ENCODE measurements around the gene SORCS2. TPM values are rescaled to one million over a fixed set of nuclear protein-coding genes. Genes with fewer than 3 reads are reported as not detected.

Gene SORCS2
- total RNA-seq, 2 donors from 2014 or later: 0.05 to 0.07 TPM

DNA sequence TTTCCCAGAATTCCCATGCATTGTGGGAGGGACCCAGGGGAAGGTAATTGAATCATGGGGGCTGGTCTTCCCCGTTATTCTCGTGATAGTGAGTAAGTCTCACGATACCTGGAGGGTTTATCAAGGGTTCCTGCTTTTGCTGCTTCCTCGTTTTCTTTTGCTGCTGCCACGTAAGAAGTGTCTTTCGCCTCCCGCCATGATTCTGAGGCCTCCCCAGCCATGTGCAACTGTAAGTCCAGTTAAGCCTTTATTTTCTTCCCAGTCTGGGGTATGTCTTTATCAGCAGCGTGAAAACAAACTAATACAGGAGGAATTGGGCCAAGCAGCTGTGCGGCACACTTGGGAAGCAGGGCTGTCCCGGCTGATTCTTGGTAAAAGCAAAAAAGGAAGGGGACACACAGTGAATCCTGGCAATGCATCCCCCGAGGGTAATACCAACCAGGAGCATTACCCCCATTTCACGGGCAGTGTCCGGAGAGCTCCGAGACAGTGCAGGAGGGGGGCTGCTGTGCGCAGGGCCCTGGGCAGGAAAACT is 561.7 kb downstream of the SORCS2 start:
- no peak overlapping the region for H3K4me3 Mint-ChIP-seq
- no peak for DNase-seq
- H3K36me3 Mint-ChIP-seq (ENCODE audit: insufficient read depth in 2 of 2): no peaks in the 10 kb centered on the region
- H3K4me1 Mint-ChIP-seq (ENCODE audit: low read depth): peaks cover 16% of the 10 kb centered on the region
- ATAC-seq (replicated peaks in 1 of 2): no peak
- no peak overlapping the region for H3K27ac Mint-ChIP-seq
- H3K9me3 Mint-ChIP-seq: no peaks in the 10 kb centered on the region
- no peaks in the 10 kb centered on the region for H3K27me3 Mint-ChIP-seq (ENCODE audit: low read depth)

GRCh38 chr4:7754565-7755262 is 562.4 kb downstream of the SORCS2 start:
- no peak overlapping the region for H3K27ac Mint-ChIP-seq
- no peaks in the 10 kb centered on the region for H3K27me3 Mint-ChIP-seq (ENCODE audit: low read depth)
- H3K9me3 Mint-ChIP-seq: no peaks in the 10 kb centered on the region
- H3K4me1 Mint-ChIP-seq (ENCODE audit: low read depth): peaks cover 10% of the 10 kb centered on the region
- no peak for DNase-seq
- no peak for ATAC-seq (replicated peaks in 1 of 2)
- H3K4me3 Mint-ChIP-seq: no peak overlapping the region
- no peaks in the 10 kb centered on the region for H3K36me3 Mint-ChIP-seq (ENCODE audit: insufficient read depth in 2 of 2)

DNA sequence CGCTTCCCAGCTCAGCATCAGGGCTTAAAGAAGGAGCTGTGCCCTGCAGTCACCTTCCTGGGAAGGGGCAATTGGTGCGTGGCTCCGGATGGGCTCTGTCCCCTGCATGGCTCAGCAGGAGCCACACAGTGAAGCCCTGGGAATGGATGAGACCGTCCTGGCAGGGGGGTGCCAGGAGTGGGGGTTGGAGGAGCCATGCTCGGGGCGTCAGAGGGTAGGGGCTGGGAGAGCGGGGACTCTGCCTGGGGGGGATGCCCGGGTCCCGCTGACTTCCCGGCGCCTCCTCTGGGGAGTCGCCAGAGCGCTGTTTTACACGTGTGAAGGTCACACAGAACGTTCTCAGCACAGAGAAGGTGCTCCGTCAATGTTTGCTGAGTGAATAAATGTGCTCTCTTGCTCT is 563.2 kb downstream of the SORCS2 start:
- ATAC-seq (replicated peaks in 1 of 2) (no peak), DNase-seq (no peak)
- H3K4me3 Mint-ChIP-seq: no peak overlapping the region
- H3K9me3 Mint-ChIP-seq: no peaks in the 10 kb centered on the region
- no peak overlapping the region for H3K27ac Mint-ChIP-seq
- H3K36me3 Mint-ChIP-seq (ENCODE audit: insufficient read depth in 2 of 2): no peaks in the 10 kb centered on the region
- no peaks in the 10 kb centered on the region for H3K27me3 Mint-ChIP-seq (ENCODE audit: low read depth)
- H3K4me1 Mint-ChIP-seq (ENCODE audit: low read depth): peaks cover 1% of the 10 kb centered on the region

DNA sequence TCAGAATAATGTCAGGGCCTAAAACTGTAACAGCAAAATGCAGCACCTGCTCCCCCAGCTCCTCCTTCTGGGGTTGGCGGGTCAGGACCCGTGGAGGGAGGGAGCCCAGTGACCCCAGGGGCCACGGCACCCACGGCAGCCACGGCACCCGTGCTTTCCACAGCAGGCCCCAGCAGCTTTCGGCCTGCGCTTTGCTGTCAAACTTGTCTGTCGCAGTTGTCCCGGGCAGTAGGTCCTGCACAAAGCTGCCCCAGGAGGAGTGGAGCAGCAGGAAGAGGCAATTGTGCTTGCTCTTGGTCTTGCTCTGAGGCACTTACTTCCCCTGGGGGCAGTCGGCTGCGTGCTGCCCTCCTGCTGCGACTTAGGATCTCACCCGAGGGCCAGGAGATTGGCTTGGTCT is 563.7 kb downstream of the SORCS2 start:
- ATAC-seq (replicated peaks in 1 of 2): no peak
- no peak overlapping the region for H3K4me3 Mint-ChIP-seq
- no peaks in the 10 kb centered on the region for H3K36me3 Mint-ChIP-seq (ENCODE audit: insufficient read depth in 2 of 2)

DNA sequence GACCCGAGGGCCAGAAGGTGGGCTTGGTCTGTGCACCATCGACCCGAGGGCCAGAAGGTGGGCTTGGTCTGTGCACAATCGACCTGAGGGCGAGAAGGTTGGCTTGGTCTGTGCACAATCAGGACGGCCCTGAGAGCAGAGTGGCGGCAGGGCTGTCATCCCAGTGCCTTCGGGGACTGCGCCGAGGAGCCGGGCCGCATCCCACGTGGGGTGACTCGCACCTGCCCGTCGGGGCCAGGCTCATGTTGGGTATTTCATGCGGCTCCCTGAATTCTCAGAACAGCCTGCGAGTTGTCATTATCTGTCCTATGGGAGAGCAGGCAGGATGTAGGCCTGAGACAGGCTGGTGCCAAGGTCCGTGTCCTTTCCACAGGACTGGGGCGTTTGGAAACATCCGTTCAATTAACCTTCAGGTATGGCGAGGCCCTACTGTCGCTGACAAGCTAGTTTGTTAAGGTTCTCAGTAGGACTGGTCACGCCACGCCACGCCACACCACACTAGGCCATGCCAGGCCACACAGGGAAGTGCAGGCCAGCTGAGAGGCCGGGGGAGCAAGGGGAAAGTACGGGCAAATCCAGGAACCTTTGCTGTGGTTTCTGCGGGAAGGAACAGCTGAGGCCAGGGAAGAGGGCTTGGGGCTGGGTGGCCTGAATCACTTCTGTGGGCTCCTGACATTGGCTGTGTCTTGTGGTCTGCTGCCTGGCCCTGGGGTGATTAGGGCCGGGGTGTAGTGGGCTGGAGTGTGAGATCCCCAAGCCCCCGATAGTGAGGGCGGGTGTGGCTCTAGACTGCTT is 564.4 kb downstream of the SORCS2 start:
- DNase-seq (no peak), ATAC-seq (replicated peaks in 1 of 2) (no peak)
- peak overlapping the region; percentile 19 for H3K27ac Mint-ChIP-seq
- no peaks in the 10 kb centered on the region for H3K4me1 Mint-ChIP-seq (ENCODE audit: low read depth)
- no peaks in the 10 kb centered on the region for H3K9me3 Mint-ChIP-seq
- H3K27me3 Mint-ChIP-seq (ENCODE audit: low read depth): no peaks in the 10 kb centered on the region
- H3K4me3 Mint-ChIP-seq: no peak overlapping the region
- H3K36me3 Mint-ChIP-seq (ENCODE audit: insufficient read depth in 2 of 2): no peaks in the 10 kb centered on the region

More for the DNA sequence above, 563.7 kb downstream of the SORCS2 start:
- Mint-ChIP-seq H3K27me3 (ENCODE audit: low read depth) (no peaks in the 10 kb centered on the region), H3K27ac (no peak overlapping the region), H3K9me3 (no peaks in the 10 kb centered on the region), H3K4me1 (ENCODE audit: low read depth) (no peaks in the 10 kb centered on the region)
- DNase-seq: no peak

DNA sequence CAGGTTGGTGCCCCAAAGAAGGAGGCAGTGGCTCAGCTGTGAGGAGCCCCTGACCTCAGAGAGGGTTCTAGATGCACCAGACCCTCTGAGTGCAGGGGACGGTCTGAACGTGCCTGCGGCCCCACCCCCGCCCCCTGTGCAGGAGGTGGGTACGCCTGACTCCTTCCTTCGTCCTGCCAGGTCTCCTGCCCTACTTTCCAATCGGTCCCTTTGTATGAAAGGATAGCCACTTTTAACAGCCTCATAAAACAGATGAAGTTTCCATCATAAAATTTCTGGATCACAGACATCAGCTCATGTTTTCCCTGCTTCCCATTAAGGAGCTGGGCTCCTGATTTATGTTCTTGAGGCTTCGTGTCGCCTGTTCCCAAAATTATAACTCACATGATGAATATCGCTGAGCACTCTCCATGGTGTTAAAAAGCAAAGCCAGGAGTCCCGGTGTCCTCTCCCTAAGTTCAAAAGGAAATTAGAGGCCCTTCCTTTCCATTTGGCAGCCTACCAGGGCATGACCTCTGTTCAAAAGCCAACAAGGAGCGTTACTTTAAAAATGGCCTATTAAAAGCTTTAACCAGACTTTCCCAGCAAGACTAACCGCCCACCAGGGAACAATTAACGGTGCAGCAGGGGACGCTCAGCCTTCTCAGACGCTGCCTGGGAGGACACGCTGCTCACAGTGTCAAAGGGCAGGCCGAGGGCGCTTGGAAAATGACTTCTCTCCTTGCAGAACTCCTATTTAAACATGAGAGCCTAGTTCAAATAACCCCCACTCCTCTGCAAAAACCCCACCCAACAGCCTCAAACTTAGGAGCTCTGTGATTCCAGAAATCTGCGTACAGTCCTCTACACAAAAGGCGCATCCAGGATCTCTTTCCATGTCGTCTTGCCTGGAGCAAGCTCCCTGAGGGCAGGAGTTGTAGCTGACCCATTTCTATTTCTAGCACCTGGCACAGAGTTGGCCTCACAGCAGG is 565.4 kb downstream of the SORCS2 start:
- Mint-ChIP-seq H3K27ac (peak overlapping the region; percentile 88), H3K4me3 (peak overlapping the region in 1 of 2 donors; percentile 57), H3K4me1 (ENCODE audit: low read depth) (no peaks in the 10 kb centered on the region)

GRCh38 chr4:7758476-7758875 is 566.1 kb downstream of the SORCS2 start:
- H3K27me3 Mint-ChIP-seq (ENCODE audit: low read depth): no peaks in the 10 kb centered on the region
- ATAC-seq (replicated peaks in 1 of 2): no peak
- no peaks in the 10 kb centered on the region for H3K9me3 Mint-ChIP-seq
- H3K27ac Mint-ChIP-seq: peak overlapping the region; percentile 88
- H3K36me3 Mint-ChIP-seq (ENCODE audit: insufficient read depth in 2 of 2): no peaks in the 10 kb centered on the region
- peak overlapping the region in 1 of 2 donors; percentile 57 for H3K4me3 Mint-ChIP-seq
- H3K4me1 Mint-ChIP-seq (ENCODE audit: low read depth): no peaks in the 10 kb centered on the region
- DNase-seq: no peak

More for the DNA sequence above, 565.4 kb downstream of the SORCS2 start:
- H3K27me3 Mint-ChIP-seq (ENCODE audit: low read depth): no peaks in the 10 kb centered on the region
- no peaks in the 10 kb centered on the region for H3K9me3 Mint-ChIP-seq
- no peaks in the 10 kb centered on the region for H3K36me3 Mint-ChIP-seq (ENCODE audit: insufficient read depth in 2 of 2)
- no peak for DNase-seq
- ATAC-seq (replicated peaks in 1 of 2): no peak

DNA sequence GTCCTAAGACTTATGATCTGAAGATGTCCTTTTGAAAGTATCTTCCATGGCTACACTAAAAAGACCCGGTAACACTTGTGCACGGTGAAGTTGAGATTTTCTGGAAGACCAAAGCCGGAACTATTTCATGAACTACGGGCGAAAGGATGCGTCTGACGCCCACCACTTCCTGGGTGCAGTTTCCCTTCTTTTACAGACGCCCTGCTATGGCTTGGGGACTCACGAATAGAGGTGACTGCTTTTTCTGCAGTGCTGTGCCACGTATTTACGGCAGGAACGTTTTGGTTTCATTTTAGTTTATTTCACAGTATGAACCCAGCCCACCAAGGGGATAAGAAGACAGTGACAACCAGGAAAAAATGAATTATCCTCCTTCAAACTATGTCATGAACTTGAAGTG is 566.9 kb downstream of the SORCS2 start:
- peak overlapping the region; percentile 96 for H3K27ac Mint-ChIP-seq
- no peaks in the 10 kb centered on the region for H3K27me3 Mint-ChIP-seq (ENCODE audit: low read depth)
- DNase-seq (peak; percentile 37 to 75), ATAC-seq (replicated peaks in 1 of 2) (peak; percentile 72 to 90)
- H3K36me3 Mint-ChIP-seq (ENCODE audit: insufficient read depth in 2 of 2): no peaks in the 10 kb centered on the region
- no peaks in the 10 kb centered on the region for H3K4me1 Mint-ChIP-seq (ENCODE audit: low read depth)
- peak overlapping the region; percentile 50 to 93 for H3K4me3 Mint-ChIP-seq
- H3K9me3 Mint-ChIP-seq: no peaks in the 10 kb centered on the region

DNA sequence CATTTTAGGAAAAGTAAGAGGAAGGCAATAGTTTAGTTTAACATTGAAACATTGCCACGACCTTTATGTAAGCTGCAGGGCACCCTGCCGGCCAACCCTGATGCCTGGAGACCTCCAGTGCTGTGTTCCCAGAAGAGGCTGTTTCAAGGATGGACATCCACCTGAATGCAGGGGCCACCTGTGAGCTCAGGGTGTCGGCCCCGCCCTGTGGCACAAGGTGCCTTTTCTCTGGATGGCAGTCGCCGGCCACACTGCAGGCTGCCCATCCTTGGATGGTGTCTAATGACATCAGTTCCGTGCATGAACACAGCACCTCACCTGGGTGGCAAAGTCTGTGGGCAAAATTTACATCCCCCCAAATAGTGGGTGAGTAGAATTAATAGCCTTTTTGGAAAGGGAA is 567.3 kb downstream of the SORCS2 start:
- ATAC-seq (replicated peaks in 1 of 2) (peak in 1 of 2 donors; percentile 27), DNase-seq (peak in 1 of 2 donors; percentile 18)
- Mint-ChIP-seq H3K9me3 (no peaks in the 10 kb centered on the region), H3K36me3 (ENCODE audit: insufficient read depth in 2 of 2) (no peaks in the 10 kb centered on the region), H3K4me1 (ENCODE audit: low read depth) (no peaks in the 10 kb centered on the region), H3K4me3 (peak overlapping the region; percentile 50 to 93), H3K27me3 (ENCODE audit: low read depth) (no peaks in the 10 kb centered on the region), H3K27ac (peak overlapping the region; percentile 96)

DNA sequence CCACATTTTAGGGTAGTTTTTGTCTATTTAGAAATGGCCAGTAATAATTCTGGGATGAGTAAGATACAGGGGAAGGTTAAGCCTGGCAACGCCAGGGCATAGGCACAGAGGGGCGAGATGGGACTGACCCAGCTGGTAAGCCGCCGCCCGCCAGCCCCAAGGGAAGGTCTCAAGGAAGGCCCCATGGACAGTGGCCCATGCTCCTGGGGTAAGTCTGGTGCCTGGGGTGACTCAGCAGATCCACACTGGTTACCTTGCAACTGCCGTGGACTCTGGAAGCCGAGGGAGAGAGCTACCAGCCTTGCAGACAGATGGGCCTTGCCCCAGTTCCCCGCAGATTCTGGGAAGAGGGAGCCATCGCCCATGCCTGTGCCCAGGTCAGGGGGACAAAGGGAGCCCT is 567.9 kb downstream of the SORCS2 start:
- ATAC-seq (replicated peaks in 1 of 2): no peak
- H3K4me1 Mint-ChIP-seq (ENCODE audit: low read depth): no peaks in the 10 kb centered on the region
- H3K36me3 Mint-ChIP-seq (ENCODE audit: insufficient read depth in 2 of 2): no peaks in the 10 kb centered on the region
- H3K9me3 Mint-ChIP-seq: no peaks in the 10 kb centered on the region
- H3K27me3 Mint-ChIP-seq (ENCODE audit: low read depth): no peaks in the 10 kb centered on the region
- peak overlapping the region; percentile 96 for H3K27ac Mint-ChIP-seq
- H3K4me3 Mint-ChIP-seq: peak overlapping the region; percentile 50 to 93
- DNase-seq: no peak

- H3K4me1 Mint-ChIP-seq (ENCODE audit: low read depth): no peaks in the 10 kb centered on the region
- peak overlapping the region; percentile 28 for H3K27ac Mint-ChIP-seq
- H3K9me3 Mint-ChIP-seq: no peaks in the 10 kb centered on the region
- H3K4me3 Mint-ChIP-seq: no peak overlapping the region
- H3K36me3 Mint-ChIP-seq (ENCODE audit: insufficient read depth in 2 of 2): no peaks in the 10 kb centered on the region
- no peaks in the 10 kb centered on the region for H3K27me3 Mint-ChIP-seq (ENCODE audit: low read depth)
- ATAC-seq (replicated peaks in 1 of 2): no peak
- DNase-seq: no peak
Observed at GRCh38 chr4:7760706-7761105, 568.4 kb downstream of the SORCS2 start.

GRCh38 chr4:7761312-7761711 is 569.0 kb downstream of the SORCS2 start:
- H3K4me3 Mint-ChIP-seq: no peak overlapping the region
- H3K36me3 Mint-ChIP-seq (ENCODE audit: insufficient read depth in 2 of 2): no peaks in the 10 kb centered on the region
- ATAC-seq (replicated peaks in 1 of 2) (peak in 1 of 2 donors; percentile 11), DNase-seq (no peak)
- no peaks in the 10 kb centered on the region for H3K9me3 Mint-ChIP-seq
- H3K4me1 Mint-ChIP-seq (ENCODE audit: low read depth): no peaks in the 10 kb centered on the region
- H3K27me3 Mint-ChIP-seq (ENCODE audit: low read depth): no peaks in the 10 kb centered on the region
- H3K27ac Mint-ChIP-seq: peak overlapping the region; percentile 37

Data from activated T-cell treated with anti-CD3 and anti-CD28 coated beads, Interleukin-2, amount 50 U/mL, for 72 hours (primary cell).